Embryonic facial prominence (tissue), 1 donor: Measurements from ENCODE around the gene TOB2.

ENCODE experiments used
- DNase-seq: peaks from one replicate; pipeline ENCODE4 v3.0.0-alpha.2; 2016; ENCODE audit errors: extremely low spot score

The TOB2 gene

GRCh38 chr22:41387341-41387740, 59.3 kb downstream of the TOB2 start:
- no peak for DNase-seq

- no peak for DNase-seq
These were observed 62.5 kb downstream of the TOB2 start for GRCh38 chr22:41384128-41384527.
